Mammary epithelial cell (primary cell): Measurements from ENCODE around the gene RFWD3.

ENCODE experiments used
- CTCF ChIP-seq, 2 donors: IDR thresholded peaks in 1 of 2; conservative IDR thresholded peaks in 1 of 2; 2 replicates each; pipeline ENCODE4 v1.5.1; 2011 to 2012; ENCODE audit warnings: inconsistent platforms in 2 of 2, low read length in 2 of 2, mild to moderate bottlenecking in 2 of 2, control low read depth in 1 of 2, low read depth in 1 of 2; ENCODE audit not compliant: insufficient read depth in 1 of 2; ENCODE audit errors: extremely low read depth in 1 of 2
- EZH2 ChIP-seq: IDR thresholded peaks from 2 replicates; pipeline ENCODE4 v1.6.1; 2012; ENCODE audit warnings: low read length, inconsistent platforms, borderline replicate concordance

GRCh38 chr16:74677868-74678267 is 11.2 kb upstream of the RFWD3 start:
- TF ChIP-seq CTCF (conservative IDR thresholded peaks at IDR 0.05 in 1 of 2, IDR thresholded peaks at IDR 0.05 in 1 of 2; ENCODE audit: extremely low read depth in 1 of 2, insufficient read depth in 1 of 2, low read depth in 1 of 2, low read length in 2 of 2): no peak
- TF ChIP-seq EZH2: no peak
